GM21360 (cell line): Measurements from ENCODE around the gene RANBP2.
"Not testable (repeated sequence)": the region's sequence is repeated elsewhere in the genome, so short reads cannot be mapped to it uniquely, and the experiment has no call there.

Source experiments
- ATAC-seq: cut with Tn5 transposase; IDR thresholded peaks from one replicate; pipeline ENCODE4 v1.9.1; 2021; ENCODE audit warnings: mild to moderate bottlenecking, moderate library complexity; ENCODE audit not compliant: unreplicated experiment

Gene RANBP2

DNA sequence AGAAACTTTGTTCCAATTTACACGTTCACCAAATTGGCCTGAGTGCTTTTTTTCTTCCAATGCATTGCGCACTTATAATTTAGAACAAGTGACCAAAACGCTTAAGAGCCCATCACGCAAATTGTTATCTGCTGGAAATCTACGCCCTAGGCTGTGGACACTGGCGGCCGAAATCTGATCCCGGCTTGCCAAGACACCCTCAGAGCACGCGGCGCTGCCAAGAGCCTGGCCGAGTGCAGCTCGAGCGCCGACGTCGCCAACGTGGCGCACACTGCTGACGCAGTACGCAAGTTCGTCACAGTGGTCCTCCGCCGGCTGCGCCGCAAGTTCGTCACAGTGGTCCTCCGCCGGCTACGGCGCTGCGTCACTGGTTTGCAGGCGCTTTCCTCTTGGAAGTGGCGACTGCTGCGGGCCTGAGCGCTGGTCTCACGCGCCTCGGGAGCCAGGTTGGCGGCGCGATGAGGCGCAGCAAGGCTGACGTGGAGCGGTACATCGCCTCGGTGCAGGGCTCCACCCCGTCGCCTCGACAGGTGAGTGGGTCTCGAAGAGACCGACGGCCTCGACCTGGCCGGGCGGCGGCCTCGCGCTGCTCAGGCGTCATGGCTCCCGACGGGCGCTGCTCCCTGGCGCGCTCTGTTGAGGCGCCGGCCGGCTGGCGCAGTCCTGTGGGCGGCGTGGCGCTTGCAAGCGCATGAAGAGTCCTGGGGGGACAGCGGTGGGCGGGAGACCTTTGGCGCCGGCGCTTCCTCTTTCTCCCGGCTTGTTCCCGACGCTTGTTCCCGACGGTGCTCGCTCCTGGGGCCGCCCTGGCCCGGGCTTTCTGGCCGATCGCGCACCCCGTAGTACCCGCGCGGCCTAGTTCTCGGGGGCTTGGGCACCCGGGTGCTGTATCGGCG is at the start of gene RANBP2:
Gene RANBP2, plus strand, starts transcription at position 334 of the 896 bp plus-strand sequence. Its CDS starts 125 bp downstream, at position 459.
- ATAC-seq = peak; percentile 98

DNA sequence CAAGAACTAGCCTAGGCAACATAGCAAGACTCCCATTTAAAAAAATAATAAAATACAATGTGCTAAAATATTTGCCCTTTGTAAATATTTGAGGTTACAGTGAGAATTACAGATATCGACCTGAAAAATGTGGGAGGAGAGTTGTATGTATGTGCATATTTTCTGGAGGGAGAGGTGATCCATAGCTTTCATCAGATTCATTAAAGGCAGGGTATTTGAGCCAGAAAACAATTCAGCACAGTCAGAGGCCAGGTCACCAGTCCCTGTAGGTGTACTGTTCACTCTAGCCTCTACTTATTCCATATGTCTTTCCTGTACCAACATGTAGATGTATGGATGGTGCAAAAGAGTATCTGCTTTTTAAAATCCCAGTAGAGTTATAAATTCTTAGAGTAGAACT is 49.0 kb upstream of the RANBP2 start:
- not testable (repeated sequence) for ATAC-seq

GRCh38 chr2:108672200-108672805 is 47.0 kb upstream of the RANBP2 start:
- ATAC-seq = not testable (repeated sequence)

- not testable (repeated sequence) for ATAC-seq
These were observed 42.8 kb upstream of the RANBP2 start for GRCh38 chr2:108676522-108676921.

- not testable (repeated sequence) for ATAC-seq
These were observed 42.0 kb upstream of the RANBP2 start for GRCh38 chr2:108677239-108677744.

DNA sequence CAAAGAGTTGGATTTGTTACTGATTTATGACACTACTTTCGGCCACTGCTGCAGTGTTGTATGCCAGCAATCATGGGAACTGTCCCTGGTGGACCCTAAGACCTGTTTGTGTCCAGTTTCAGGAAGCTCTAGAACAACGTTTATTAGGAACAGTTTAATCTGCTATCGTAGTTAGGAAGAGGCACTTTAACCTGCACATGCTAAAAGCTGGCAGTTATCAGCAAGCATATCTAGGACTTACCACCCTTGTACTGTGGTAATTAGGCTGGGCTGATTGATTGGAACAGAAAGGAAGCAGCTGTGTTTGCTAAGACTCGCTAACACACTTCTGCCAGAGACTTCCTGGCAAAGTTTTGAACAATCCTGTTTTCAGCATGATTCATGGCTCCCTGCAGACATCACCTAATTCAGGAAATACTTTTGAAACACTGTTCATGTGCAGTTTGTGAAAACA is 41.1 kb upstream of the RANBP2 start:
- ATAC-seq = not testable (repeated sequence)

- not testable (repeated sequence) for ATAC-seq
These were observed 38.5 kb upstream of the RANBP2 start for GRCh38 chr2:108680805-108681204.

- ATAC-seq = not testable (repeated sequence)
These were observed 30.2 kb upstream of the RANBP2 start for GRCh38 chr2:108688818-108689756.

DNA sequence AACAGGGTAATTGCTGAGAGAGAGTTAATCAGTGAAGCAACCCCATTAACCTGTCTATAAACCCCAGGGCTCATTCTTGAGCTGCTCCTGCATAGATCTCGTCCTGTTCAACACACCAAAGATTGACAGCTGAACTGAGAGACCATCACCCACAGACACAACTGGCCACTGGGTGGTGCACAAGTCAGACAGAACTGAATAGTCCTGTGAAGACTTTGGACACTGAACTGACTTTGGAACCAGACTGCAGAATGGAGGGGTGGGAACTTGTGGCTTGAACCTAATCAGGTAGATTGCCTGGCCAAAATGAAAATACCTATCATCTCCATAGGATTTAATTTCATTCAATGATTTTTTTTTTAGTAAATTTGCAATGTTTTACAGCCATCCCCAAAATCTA is 29.3 kb upstream of the RANBP2 start:
- ATAC-seq = peak; percentile 73

GRCh38 chr2:108691447-108691846 is 27.8 kb upstream of the RANBP2 start:
- ATAC-seq = no peak

DNA sequence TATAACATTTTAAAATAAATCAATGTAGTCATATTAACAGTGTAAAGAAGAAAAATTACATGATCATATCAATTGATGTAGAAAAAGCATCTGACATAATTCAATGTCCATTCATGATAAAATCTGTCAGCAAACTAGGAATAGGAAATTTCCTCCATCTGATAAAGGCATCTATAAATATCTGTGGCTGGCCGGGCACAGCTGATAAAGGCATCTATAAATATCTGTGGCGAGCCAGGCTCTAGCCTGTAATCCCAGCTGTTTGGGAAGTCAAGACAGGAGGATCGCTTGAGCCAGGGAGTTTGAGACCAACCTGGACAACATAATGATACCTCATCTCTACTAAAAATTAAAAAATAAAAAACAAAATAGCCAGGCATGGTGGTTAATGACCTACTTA is 18.1 kb upstream of the RANBP2 start:
- ATAC-seq = no peak

GRCh38 chr2:108701806-108702205 is 17.5 kb upstream of the RANBP2 start:
- ATAC-seq = no peak

DNA sequence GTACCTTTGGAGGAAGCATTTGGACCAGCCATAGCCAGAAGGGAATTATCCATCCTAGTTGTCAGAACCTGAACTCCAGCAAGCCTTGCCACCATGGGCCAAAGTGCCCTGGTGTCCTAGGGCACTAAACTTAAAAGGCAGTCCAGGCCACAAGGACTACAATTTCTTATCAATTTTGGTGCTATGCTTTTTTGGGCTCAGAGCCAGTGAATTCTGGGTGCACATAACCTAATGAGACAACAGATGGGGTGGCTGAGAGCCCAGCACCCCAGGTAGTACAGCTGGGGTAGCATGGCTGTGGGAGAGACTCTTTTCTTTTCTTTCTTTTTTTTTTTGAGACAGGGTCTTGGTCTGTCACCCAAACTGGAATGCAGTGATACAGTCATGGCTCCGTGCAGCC is 14.4 kb upstream of the RANBP2 start:
- ATAC-seq = no peak

- no peak for ATAC-seq
These were observed 12.0 kb upstream of the RANBP2 start for GRCh38 chr2:108707300-108707699.

- not testable (repeated sequence) for ATAC-seq
These were observed 2.3 kb upstream of the RANBP2 start for GRCh38 chr2:108716971-108717370.

DNA sequence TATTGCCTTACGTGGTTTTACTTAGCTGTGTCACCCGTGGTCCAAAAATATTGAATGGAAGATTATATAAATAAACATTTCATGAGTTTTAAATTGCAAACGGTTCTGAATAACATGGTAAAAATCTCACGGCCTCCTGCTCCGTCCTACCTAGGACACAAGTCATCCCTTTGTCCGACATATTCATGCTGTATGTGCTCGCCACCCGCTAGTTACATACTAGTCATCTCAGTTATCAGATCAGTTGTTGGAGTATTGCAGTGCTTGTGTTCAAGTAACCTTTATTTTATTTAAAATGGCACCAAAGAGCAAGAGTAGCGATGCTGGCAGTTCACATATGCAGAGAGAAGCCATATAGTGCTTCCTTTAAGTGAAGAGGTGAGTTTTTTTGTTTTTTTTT is 6.8 kb downstream of the RANBP2 start:
- ATAC-seq = not testable (repeated sequence)

DNA sequence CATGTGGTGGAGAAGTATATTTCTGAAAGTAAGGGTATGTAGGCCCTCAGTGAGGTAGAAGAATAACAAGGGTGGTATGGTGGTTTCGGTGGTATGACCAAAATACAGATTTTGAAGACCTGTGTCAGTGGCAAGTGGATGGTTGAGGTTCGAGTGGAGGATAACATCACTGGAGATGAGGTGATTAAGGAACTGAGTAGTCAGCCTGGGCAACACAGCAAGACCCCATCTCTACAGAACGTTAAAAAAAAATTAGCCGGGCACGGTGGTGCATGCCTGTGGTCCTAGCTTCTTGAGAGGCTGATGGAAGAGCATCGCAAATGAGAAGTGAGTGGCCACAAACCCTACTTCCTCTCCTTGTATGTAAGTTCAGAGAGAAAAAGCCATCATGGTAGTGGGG is 15.4 kb downstream of the RANBP2 start:
- ATAC-seq = not testable (repeated sequence)

DNA sequence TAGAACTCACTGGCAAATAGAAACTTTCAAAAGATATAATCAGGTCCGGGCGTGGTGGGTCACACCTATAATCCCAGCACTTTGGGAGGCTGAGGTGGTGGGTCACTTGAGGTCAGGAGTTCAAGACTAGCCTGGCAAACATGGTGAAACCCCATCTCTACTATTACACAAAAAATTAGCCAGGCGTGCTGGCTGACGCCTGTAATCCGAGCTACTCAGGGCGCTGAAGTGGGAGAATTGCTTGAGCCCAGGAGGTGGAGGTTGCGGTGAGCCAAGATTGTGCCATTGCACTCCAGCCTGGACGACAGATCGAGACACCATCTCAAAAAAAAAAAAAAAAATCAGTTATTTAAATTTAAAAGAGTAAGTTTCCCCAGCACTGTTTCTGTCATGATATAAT is 38.7 kb downstream of the RANBP2 start:
- not testable (repeated sequence) for ATAC-seq

- ATAC-seq = not testable (repeated sequence)
These were observed 43.3 kb downstream of the RANBP2 start for GRCh38 chr2:108762618-108763017.

DNA sequence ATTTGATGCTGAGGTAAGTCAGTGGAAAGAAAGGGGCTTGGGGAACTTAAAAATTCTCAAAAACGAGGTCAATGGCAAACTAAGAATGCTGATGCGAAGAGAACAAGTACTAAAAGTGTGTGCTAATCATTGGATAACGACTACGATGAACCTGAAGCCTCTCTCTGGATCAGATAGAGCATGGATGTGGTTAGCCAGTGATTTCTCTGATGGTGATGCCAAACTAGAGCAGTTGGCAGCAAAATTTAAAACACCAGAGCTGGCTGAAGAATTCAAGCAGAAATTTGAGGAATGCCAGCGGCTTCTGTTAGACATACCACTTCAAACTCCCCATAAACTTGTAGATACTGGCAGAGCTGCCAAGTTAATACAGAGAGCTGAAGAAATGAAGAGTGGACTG is 47.4 kb downstream of the RANBP2 start:
- ATAC-seq = not testable (repeated sequence)

GRCh38 chr2:108767859-108768258 is 48.6 kb downstream of the RANBP2 start:
- not testable (repeated sequence) for ATAC-seq
